Stimulated activated CD8-positive, alpha-beta memory T cell treated with anti-CD3 and anti-CD28 coated beads, Interleukin-12 subunit alpha, Interleukin-12 subunit beta, amount 100 ng/mL, for 24 hours (primary cell): ENCODE results near the gene SRP68.

ENCODE experiments used
- DNase-seq: peaks from one replicate; pipeline ENCODE4 v3.0.0-alpha.2; 2020; ENCODE audit errors: extremely low read depth

SRP68 gene

GRCh38 chr17:76072148-76072858 lies at the start of gene SRP68:
Gene SRP68 (minus strand): TSS chr17:76072517. CDS start chr17:76072491, 26 bp downstream.
- peak; percentile 64 for DNase-seq

GRCh38 chr17:76121932-76122430 lies 49.7 kb upstream of the SRP68 start:
- DNase-seq = no peak

GRCh38 chr17:76120658-76121008 lies 48.3 kb upstream of the SRP68 start:
- no peak for DNase-seq

GRCh38 chr17:76119409-76120371 lies 47.4 kb upstream of the SRP68 start:
- no peak for DNase-seq

GRCh38 chr17:76115138-76115754 lies 42.9 kb upstream of the SRP68 start:
- no peak for DNase-seq

GRCh38 chr17:76111956-76112355 lies 39.6 kb upstream of the SRP68 start:
- DNase-seq = no peak

GRCh38 chr17:76107509-76107908 lies 35.2 kb upstream of the SRP68 start:
- no peak for DNase-seq

- no peak for DNase-seq
Measured at GRCh38 chr17:76106703-76107102, 34.4 kb upstream of the SRP68 start.

GRCh38 chr17:76104896-76105231 lies 32.5 kb upstream of the SRP68 start:
- DNase-seq = no peak

- no peak for DNase-seq
Measured at GRCh38 chr17:76104140-76104895, 32.0 kb upstream of the SRP68 start.

GRCh38 chr17:76103274-76104139 lies 31.2 kb upstream of the SRP68 start, which contains the start of gene EXOC7:
Gene EXOC7 (minus strand): TSS chr17:76103787. CDS start chr17:76103692, 95 bp downstream.
- DNase-seq = peak; percentile 79

GRCh38 chr17:76102944-76103273 lies 30.6 kb upstream of the SRP68 start:
- DNase-seq = no peak

GRCh38 chr17:76097716-76098295 lies 25.5 kb upstream of the SRP68 start:
- DNase-seq = no peak

- no peak for DNase-seq
Measured at GRCh38 chr17:76095943-76096342, 23.6 kb upstream of the SRP68 start.

- no peak for DNase-seq
Measured at GRCh38 chr17:76094046-76094445, 21.7 kb upstream of the SRP68 start.

- no peak for DNase-seq
Measured at GRCh38 chr17:76092526-76093413, 20.5 kb upstream of the SRP68 start.

GRCh38 chr17:76091526-76092286 lies 19.4 kb upstream of the SRP68 start:
- no peak for DNase-seq

GRCh38 chr17:76090517-76091129 lies 18.3 kb upstream of the SRP68 start:
- DNase-seq = no peak
